ENCODE results near the gene LRP4.

The LRP4 gene

DNA sequence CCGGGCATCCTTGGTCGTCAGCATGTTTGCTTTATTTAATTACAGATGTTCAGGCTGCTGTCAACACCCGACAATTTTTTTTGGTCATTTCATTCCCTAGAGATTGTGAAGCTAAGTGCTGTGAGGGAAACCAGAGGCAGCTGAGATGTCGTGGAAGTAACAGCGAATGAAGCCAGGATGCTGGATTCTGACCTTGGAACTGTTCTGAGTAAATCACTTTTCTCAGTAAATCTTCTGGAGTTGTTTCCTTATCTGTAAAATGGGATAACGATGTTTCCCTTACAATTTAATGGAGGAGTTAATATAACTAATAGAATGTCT lies 71.9 kb downstream of the LRP4 start:
- DNase-seq (ENCODE audit: low read depth in 2 of 2) = no peak

DNA sequence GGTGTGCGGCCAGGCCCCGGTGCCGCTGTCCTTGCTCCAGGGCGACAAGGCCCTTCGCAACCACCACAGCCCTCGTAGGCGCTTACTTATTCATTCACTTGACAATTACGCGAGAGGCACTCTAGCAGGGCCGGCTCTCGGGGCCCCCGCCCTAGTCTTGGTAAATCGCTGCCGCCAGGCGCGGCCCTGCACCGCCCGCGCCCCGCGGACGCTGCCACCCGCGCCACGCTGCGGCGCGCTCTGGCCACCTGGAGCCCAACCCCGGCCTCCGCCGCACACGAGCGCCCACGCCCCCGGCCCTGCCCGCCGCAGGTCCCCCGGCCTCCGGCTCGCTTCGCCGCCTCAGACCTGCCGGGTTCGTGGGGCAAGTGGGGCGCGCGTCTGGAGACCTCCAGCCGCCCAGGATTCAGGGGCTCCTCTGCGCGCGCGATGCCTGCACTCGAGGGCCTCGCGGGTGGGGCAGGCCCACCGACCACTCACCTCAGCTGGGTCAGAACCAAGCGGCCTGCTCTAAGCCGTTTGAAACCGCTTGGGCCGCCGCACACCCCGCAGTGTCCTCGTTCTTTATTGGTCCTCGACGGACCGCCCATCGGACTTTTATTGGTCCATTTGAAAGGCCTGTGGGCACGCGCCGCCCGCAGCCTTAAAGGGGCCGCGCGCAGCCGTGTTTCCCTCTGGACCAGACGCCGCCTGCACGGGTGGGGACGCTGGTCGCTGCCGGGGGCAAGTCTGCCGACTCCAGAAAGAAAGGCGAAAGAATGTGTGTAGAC lies 72.4 kb downstream of the LRP4 start, which contains the start of gene CKAP5:
Gene CKAP5 (minus strand): TSS at position 541 of the 770 bp plus-strand sequence. CDS start 25,049 bp downstream, outside the sequence.
- peak; percentile 69 to 74 for DNase-seq (ENCODE audit: low read depth in 2 of 2)

DNA sequence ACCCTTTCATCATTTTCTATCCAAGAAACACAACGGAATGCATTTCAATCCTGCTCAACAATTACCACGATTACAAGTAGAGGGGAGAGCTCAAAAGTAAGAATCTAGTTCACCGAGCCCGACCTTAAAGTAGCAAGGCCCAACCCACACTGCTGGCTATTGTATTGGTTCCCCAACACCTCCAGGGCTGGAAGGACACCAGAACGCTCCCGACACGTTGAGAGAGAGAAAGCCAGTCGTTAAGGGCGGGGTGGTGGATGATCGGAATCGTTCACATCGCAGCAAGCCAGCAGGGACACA lies 73.0 kb downstream of the LRP4 start:
- DNase-seq (ENCODE audit: low read depth in 2 of 2) = no peak

DNA sequence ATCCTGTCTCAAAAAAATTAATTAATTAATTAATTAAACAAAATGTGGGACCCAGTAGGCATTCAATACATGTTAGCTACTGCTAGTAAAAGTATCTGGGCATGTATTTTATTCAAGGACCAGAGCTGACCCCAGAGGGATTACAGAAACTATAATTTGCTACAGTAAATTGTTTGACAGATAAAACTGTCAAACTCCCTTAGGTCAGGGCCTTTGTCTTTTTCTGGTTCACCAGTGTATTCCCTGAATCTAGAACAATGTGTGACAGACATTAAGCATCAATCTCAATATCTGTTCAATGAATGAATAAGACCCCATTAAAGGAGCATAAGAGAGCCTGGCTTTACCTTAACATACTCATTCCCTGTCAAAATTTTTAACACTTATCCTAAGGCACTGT lies 78.2 kb downstream of the LRP4 start:
- DNase-seq (ENCODE audit: low read depth in 2 of 2) = no peak

DNA sequence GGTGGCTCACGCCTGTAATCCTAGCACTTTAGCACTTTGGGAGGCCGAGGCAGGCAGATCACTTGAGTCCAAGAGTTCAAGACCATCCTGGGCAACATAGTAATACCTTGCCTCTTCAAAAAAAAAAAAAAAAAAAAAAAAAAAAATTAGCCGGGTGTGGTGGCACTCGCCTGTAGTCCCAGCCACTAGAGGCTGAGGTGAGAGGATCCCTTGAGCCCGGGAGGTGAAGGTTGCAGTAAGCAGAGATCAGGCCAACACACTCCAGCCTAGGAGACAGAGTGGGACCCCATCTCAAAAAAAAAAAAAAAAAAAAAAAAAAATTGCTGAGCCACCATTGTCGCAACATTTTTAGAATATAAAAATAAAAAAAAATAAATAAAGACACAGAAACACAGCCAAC lies 79.8 kb downstream of the LRP4 start:
- no peak for DNase-seq (ENCODE audit: low read depth in 2 of 2)

DNA sequence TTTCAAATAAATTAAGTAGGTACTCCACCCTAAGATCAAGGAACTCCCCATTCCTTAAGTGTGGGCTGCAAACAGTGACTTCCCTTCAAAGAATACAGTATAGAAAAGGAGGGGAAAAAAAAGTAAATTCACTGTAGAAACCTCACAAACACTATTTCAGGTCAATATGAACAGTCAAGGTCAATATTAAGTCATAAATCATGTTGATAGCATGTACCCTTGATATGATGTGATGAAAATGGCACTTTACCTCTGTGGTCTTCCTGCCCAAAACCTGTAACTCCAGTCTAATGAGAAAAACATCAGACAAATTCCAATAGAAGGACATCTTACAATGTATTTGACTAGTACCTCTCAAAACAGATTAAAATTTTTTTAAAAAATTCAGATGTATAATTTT lies 80.5 kb downstream of the LRP4 start:
- no peak for DNase-seq (ENCODE audit: low read depth in 2 of 2)

DNA sequence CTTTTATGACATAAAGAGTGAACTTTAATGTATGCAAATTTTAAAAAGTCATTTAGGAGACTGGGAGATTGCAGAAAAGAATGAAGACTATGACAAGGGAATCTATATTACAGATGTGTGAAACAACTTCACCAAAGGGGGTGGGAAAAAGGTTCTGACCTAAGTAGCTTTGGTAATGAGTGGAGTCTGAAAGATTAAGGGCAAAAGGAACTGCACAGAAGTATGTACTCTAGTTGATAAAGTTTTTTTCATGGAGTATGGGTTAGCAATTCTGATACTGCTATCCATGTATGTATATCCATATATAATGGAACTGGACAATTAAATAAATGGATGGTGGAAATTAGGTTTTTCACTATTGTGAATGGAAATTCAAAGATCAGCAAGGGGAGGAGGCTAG lies 81.5 kb downstream of the LRP4 start:
- no peak for DNase-seq (ENCODE audit: low read depth in 2 of 2)

DNA sequence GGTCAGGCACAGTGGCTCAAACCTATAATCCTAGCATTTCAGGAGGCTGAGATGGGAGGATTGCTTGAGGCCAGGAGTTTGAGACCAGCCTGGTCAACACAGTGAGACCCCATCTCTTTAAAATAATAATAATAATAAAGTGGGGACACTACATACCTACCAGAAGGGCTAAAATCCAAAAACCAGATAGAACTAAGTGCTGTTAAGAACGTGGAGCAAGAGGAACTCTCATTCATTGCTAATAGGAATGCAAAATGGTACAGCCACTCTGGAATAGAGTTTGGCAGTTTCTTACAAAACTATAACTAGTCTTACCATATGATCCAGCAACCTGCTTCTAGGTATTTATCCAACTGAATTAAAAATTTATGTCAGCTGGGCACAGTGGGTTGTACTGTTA lies 81.9 kb downstream of the LRP4 start:
- no peak for DNase-seq (ENCODE audit: low read depth in 2 of 2)

DNA sequence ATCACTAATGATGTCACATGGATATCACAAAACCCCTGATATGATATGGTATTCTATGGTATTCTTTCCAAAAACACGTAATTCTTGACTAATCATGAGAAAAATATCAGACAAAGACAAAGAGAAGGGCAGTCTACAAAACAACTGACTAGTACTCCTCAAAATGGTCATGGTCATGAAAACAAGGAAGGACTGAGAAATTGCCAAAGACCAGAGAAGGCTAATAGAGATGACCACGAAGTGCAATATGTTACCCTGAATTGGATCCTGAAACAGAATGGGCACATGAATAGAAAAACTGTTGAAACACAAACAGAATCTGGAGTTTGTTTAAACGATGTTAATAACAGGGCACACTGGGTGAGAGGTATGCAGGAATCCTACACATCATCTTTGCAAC lies 82.5 kb downstream of the LRP4 start:
- no peak for DNase-seq (ENCODE audit: low read depth in 2 of 2)

DNA sequence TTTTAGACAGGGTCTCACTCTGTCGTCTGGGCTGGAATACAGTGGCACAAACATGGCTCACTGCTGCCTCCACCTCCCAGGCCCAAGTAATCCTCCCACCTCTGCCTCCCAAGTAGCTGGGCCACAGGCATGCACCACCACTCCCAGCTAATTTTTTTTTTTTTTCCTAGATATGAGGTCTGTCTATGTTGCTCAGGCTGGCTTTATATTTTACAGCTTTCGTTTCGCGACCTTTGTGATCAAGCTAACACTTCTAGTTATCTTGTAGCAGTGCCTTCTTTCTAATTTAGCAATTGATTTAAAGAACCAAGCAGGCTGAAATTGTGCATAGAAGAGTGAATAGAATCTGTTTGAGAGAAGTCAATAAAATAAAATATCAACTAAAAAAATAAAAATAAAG lies 83.5 kb downstream of the LRP4 start:
- DNase-seq (ENCODE audit: low read depth in 2 of 2) = no peak

DNA sequence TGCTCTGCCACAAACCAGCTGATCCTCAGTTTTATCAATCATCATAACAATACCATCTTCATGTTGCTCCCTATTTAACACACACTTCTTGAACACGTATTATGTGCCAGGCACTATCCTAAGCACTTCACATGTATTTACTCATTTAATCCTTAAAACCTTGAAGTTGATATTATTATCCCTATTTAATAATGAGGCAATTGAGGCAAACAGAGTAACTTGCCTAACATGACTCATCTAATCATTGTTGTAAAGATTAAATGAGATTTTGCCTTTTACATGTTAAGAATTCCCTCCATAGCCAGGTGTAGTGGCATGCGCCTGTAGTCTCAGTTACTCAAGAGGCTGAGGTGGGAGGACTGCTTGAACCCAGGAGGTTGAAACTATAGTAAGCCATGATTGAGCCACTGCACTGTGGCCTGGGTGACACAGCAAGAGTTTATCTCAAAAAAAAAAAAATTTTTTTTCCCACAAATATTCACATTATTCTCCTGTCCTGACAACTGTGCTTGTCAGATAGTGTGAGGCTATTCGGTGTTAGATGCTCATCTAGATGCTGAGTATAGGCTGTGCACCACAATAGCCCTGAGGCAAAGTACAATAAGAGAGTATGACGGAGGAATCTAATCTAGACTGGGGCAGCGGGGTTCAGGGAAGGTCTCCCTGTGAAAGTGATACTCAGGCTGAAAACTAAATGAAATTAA lies 85.7 kb downstream of the LRP4 start:
- no peak for DNase-seq (ENCODE audit: low read depth in 2 of 2)

DNA sequence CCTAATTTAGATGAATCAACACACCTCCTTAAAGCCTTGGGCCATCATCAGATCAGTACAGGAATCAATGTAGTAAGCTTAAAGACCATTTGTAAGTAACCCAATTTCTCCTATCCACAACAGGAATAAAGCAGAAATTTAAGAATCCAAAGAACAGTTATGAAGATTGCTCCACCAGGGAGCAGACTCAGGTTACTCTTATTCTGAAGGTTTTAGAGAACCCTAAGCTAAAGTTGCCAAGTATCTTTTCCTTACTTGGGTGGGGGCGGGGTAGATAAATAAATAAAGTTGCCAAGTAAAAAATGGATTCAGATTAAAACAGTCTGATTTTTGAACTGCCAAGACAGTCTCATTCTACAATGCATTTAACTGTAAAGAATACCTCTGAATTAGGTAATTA lies 90.4 kb downstream of the LRP4 start:
- DNase-seq (ENCODE audit: low read depth in 2 of 2) = no peak

DNA sequence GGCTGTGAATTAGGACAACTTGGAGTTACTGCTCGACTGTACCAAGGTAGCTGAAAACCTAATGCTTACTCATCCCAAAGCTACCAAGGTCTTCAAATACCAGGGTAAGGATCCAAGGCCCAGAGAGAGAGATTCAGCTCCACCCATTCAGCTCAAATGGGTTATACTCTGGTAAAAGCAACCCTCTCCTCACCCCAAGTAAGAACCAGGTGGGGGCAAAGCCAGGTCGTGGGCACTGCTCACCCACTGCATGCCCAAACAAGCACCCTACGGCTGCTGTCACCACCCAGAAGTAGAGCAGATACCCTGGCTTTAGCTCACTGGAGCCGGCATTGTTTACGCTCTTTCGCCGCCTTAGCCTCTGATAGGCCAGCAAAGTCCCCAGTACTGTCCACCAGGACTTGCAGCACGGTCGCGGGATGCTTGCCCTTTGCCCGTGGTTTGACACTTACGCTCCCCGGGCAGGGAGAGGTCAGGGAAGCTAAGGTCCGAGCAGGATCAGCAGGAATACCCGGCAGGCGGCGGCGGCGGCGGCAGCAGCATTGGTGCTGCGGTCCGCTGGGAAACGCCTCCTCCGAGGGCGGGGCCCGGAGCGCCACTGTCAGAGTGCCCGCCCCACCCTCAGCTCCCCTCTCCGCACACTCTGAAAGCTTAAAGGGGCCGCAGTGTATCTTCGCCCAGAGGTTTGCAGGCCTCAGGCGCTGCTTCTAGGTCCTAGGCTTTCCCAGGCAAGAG lies 91.9 kb downstream of the LRP4 start:
- DNase-seq (ENCODE audit: low read depth in 2 of 2) = peak; percentile 46 to 60

DNA sequence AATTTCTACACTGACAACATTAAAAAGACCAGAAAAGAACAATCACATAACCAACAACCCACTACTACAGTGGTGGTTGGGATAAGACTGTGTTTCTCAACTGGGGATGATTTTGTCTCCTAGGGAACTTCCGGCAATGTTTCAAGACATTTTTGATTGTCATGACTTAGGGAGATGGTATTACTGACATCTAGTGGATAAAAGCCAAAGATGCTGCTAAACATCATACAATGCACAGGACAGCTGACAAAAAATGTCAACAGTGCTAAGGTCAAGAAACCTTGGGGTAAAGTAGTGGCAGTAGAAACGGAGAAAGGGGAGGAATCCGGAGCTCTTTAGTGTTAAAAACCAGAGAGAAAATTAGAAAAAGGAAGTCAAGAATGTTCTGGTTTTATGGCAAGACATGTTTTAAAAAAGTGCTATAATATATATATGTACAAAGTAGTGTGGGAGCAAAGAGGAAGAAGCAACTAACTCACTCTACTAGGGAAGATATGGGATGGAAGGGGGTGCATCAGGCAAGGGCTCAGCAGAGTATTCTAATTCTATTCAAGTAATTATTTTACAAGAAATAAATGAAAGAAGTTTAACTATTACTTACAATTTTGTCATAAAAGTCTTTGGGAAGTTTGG lies 109.4 kb downstream of the LRP4 start:
- DNase-seq (ENCODE audit: low read depth in 2 of 2) = no peak
